Panc1 (cell line): Measurements from ENCODE around the gene SLC16A8. TPM values are rescaled to one million over a fixed set of nuclear protein-coding genes. Genes with fewer than 3 reads are reported as not detected.
"Not testable (repeated sequence)": the region's sequence is repeated elsewhere in the genome, so short reads cannot be mapped to it uniquely, and the experiment has no call there.

Source experiments
- ATAC-seq: fragments of 200-7000 bp; cut with Tn5 transposase; 2 replicates; pipeline ENCODE4 v1.9.1; 2020; ENCODE audit warnings: mild to moderate bottlenecking, moderate library complexity
- BruUV-seq: library from RNA; stranded (reverse); fragments of 400-500 nt; replicated peaks from 2 replicates; lab custom pipeline; 2021; lab: Mats Ljungman, UMichigan
- CTCF ChIA-PET: fragments of 300-600 bp; sonication (Branson Sonifier 250); formaldehyde crosslinking; loops from one replicate; lab custom pipeline; 2022; ENCODE audit warnings: antibody characterized with exemption; lab: Charles Lee
- POLR2A ChIA-PET: fragments of 300-600 bp; sonication (Branson Sonifier 250); formaldehyde crosslinking; loops from one replicate; lab custom pipeline; 2022; ENCODE audit warnings: antibody characterized with exemption; lab: Charles Lee
- DNase-seq: peaks from one replicate; pipeline ENCODE4 v3.0.0-alpha.2; 2010; ENCODE audit warnings: low read depth, low spot score
- H3K27ac ChIP-seq: 2 replicates; pipeline ENCODE4 v1.5.1; 2011; ENCODE audit warnings: mild to moderate bottlenecking, low read length, inconsistent platforms
- H3K27me3 ChIP-seq: fragments of 200-500 bp; sonication (Bioruptor generic); 2 replicates; pipeline ENCODE4 v1.6.0; 2014; ENCODE audit warnings: low read length, inconsistent platforms; ENCODE audit not compliant: control insufficient read depth, insufficient read depth
- H3K36me3 ChIP-seq: fragments of 200-500 bp; sonication (Bioruptor generic); 2 replicates; pipeline ENCODE4 v1.5.1; 2014; ENCODE audit warnings: inconsistent platforms, mild to moderate bottlenecking, low read length, moderate library complexity; ENCODE audit not compliant: control insufficient read depth, insufficient read depth
- H3K4me1 ChIP-seq: 2 replicates; pipeline ENCODE4 v1.5.1; 2011; ENCODE audit warnings: inconsistent platforms, mild to moderate bottlenecking, low read length, moderate library complexity; ENCODE audit not compliant: control insufficient read depth, insufficient read depth
- H3K4me3 ChIP-seq, 2 experiments: 2 replicates each; pipeline ENCODE4 v1.5.1; 2011 to 2012; ENCODE audit warnings: low read depth in 2 of 2, low read length in 2 of 2, mild to moderate bottlenecking in 2 of 2, inconsistent platforms in 1 of 2, moderate library complexity in 1 of 2
- H3K9me3 ChIP-seq: fragments of 200-500 bp; sonication (Bioruptor generic); 2 replicates; pipeline ENCODE4 v1.5.1; 2014; ENCODE audit warnings: low read depth, mild to moderate bottlenecking, inconsistent platforms, low read length, moderate library complexity; ENCODE audit not compliant: control insufficient read depth, insufficient read depth
- POLR2AphosphoS5 ChIP-seq: IDR thresholded peaks from 2 replicates; pipeline ENCODE4 v1.6.1; 2012; ENCODE audit warnings: mild to moderate bottlenecking, low read depth, low read length, moderate library complexity
- REST ChIP-seq, 2 experiments: IDR thresholded peaks; 2 replicates each; pipeline ENCODE4 v1.6.1; 2011 to 2012; ENCODE audit warnings: low read depth in 2 of 2, control low read depth in 1 of 2, low read length in 1 of 2, mild to moderate bottlenecking in 1 of 2, moderate library complexity in 1 of 2; ENCODE audit not compliant: insufficient read depth in 1 of 2
- SIN3A ChIP-seq: IDR thresholded peaks from 2 replicates; pipeline ENCODE4 v1.6.1; 2012; ENCODE audit warnings: low read depth, mild to moderate bottlenecking, low read length, moderate library complexity, borderline replicate concordance; ENCODE audit not compliant: insufficient read depth
- TCF7L2 ChIP-seq: IDR thresholded peaks from 2 replicates; pipeline ENCODE4 v1.6.1; 2011; ENCODE audit warnings: mild to moderate bottlenecking, low read depth, low read length, inconsistent platforms
- in situ Hi-C: cut with HindIII; loops from 2 replicates; pipeline ENCODE4 v1.10.0; 2016; ENCODE audit warnings: low sequenced_read_pairs, low pct_unique_long_range_greater_than_20kb
- intact Hi-C: fragments of 100-400 bp; cut with micrococcal nuclease; formaldehyde crosslinking; loops from one replicate; pipeline ENCODE4 v1.10.0; 2022; ENCODE audit not compliant: unreplicated experiment
- total RNA-seq: library from RNA; stranded (reverse); gene quantifications from one replicate; pipeline ENCODE4 v1.2.1, GENCODE V29; 2021; ENCODE audit not compliant: unreplicated experiment
- TF ChIP-seq, protein P1 (sequence below): fragments of 450-650 bp; IDR thresholded peaks from 2 replicates; pipeline ENCODE4 v1.5.1; 2017; ENCODE audit warnings: mild to moderate bottlenecking

SLC16A8 gene
- total RNA-seq, 1 experiment from 2014 or later, result not detected

DNA sequence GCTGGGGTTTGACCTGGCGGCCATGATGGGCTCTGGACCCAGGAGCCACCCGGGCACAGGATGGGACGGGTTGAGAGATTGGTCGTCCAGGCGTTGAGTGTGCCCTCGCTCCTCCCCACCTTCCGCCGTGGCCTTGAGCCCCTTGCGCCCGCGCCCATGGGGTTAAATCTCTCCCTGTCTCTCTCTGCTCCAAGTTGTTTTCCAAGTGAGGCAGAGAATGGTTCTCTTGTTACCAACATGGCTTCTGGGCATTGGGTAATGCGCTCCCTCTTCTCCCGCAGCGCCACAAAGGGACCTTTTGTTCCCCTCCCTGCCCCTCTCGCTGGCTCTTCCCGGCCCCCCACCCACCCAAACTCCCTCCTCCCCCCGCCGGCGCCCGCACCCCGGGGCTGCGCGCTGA is 45.6 kb downstream of the SLC16A8 start:
- POLR2A ChIA-PET, result no interaction called here
- no peak overlapping the region for H3K4me3 ChIP-seq
- no peak overlapping the region for H3K27ac ChIP-seq
- DNase-seq (no peak), ATAC-seq (no peak)
- H3K36me3 ChIP-seq, result no peaks in the 10 kb centered on the region
- no TSS peak for BruUV-seq
- CTCF ChIA-PET, result no interaction called here
- in situ Hi-C loops, result no loop called here
- intact Hi-C loops, result no loop called here
- no peaks in the 10 kb centered on the region for H3K9me3 ChIP-seq
- H3K4me1 ChIP-seq, result peaks cover 13% of the 10 kb centered on the region
- no peaks in the 10 kb centered on the region for H3K27me3 ChIP-seq
- TF ChIP-seq, protein P1, sequence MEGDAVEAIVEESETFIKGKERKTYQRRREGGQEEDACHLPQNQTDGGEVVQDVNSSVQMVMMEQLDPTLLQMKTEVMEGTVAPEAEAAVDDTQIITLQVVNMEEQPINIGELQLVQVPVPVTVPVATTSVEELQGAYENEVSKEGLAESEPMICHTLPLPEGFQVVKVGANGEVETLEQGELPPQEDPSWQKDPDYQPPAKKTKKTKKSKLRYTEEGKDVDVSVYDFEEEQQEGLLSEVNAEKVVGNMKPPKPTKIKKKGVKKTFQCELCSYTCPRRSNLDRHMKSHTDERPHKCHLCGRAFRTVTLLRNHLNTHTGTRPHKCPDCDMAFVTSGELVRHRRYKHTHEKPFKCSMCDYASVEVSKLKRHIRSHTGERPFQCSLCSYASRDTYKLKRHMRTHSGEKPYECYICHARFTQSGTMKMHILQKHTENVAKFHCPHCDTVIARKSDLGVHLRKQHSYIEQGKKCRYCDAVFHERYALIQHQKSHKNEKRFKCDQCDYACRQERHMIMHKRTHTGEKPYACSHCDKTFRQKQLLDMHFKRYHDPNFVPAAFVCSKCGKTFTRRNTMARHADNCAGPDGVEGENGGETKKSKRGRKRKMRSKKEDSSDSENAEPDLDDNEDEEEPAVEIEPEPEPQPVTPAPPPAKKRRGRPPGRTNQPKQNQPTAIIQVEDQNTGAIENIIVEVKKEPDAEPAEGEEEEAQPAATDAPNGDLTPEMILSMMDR, result no peak
- TF ChIP-seq POLR2AphosphoS5, result no peak
- no peak for TF ChIP-seq SIN3A
- TF ChIP-seq REST (IDR thresholded peaks at IDR 0.05; ENCODE audit: insufficient read depth in 1 of 2, low read depth in 2 of 2, low read length in 1 of 2), result no peak
- TF ChIP-seq TCF7L2, result no peak

DNA sequence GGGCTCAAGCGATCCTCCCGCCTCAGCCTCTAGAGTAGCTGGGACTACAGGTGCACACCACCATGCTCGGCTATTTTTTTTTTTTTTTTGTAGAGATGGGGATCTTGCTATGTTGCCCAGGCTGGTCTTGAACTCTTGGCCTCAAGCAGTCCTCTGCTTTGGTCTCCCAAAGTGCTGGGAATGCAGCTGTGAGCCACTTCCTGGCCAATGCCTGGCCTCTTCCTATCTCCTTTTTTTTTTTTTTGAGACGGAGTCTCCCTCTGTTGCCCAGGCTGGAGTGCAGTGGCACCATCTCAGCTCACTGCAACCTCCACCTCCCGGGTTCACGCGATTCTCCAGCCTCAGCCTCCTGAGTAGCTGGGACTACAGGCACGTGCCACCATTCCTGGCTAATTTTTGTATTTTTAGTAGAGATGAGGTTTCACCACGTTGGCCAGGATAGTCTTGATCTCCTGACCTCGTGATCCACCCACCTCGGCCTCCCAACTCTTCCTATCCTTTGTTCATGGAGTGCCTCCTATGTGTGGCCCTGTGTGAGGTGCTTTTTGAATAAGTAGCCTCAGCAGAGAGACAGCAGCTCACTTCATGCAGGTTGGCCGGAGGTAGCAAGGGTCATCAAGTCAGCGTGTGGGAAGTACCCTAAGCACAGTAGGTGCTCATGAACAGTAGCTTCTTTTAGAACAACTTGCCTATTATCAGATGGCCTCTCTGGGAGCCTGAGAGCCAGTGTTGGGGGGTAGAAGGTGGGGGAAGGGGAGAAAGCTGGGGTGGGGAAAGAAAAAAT is 46.4 kb downstream of the SLC16A8 start:
- POLR2A ChIA-PET, result interaction anchor here (0.6 kb wide), 1 partner anchor 15 kb away, joined by 10 read pairs; no protein-coding TSS in a partner anchor
- H3K27ac ChIP-seq, H3K9me3 ChIP-seq, H3K27me3 ChIP-seq, in situ Hi-C loops, DNase-seq, ATAC-seq, CTCF ChIA-PET, BruUV-seq, intact Hi-C loops, H3K36me3 ChIP-seq, H3K4me3 ChIP-seq: not testable (repeated sequence)
- peaks cover 13% of the 10 kb centered on the region for H3K4me1 ChIP-seq

- Histone ChIP-seq H3K9me3 (no peaks in the 10 kb centered on the region), H3K36me3 (no peaks in the 10 kb centered on the region), H3K4me1 (peaks cover 13% of the 10 kb centered on the region), H3K27me3 (no peaks in the 10 kb centered on the region), H3K27ac (no peak overlapping the region), H3K4me3 (no peak overlapping the region)
- ChIA-PET CTCF (no interaction called here), POLR2A (no interaction called here)
- no peak for DNase-seq
- in situ Hi-C loops (no loop called here), intact Hi-C loops (no loop called here)
- no peak for ATAC-seq
- TF ChIP-seq POLR2AphosphoS5 (no peak), TCF7L2 (no peak), REST (IDR thresholded peaks at IDR 0.05; ENCODE audit: insufficient read depth in 1 of 2, low read depth in 2 of 2, low read length in 1 of 2) (no peak)
- TF ChIP-seq, protein P1, result no peak
- no TSS peak for BruUV-seq
These were observed 47.5 kb downstream of the SLC16A8 start for GRCh38 chr22:38036392-38037062.
